DND-41 (cell line): ENCODE results near the gene CHCHD3.

Experiments
- CTCF ChIP-seq: IDR thresholded peaks from 2 replicates; pipeline ENCODE4 v1.5.1; 2012; ENCODE audit warnings: borderline replicate concordance, low read length, moderate library complexity, mild to moderate bottlenecking; ENCODE audit not compliant: poor library complexity, severe bottlenecking; ENCODE audit errors: extremely low read depth
- EZH2 ChIP-seq: IDR thresholded peaks from 3 replicates; pipeline ENCODE4 v1.6.1; 2012; ENCODE audit warnings: borderline replicate concordance, low read depth, mild to moderate bottlenecking, moderate library complexity, low read length, inconsistent platforms; ENCODE audit not compliant: severe bottlenecking

DNA sequence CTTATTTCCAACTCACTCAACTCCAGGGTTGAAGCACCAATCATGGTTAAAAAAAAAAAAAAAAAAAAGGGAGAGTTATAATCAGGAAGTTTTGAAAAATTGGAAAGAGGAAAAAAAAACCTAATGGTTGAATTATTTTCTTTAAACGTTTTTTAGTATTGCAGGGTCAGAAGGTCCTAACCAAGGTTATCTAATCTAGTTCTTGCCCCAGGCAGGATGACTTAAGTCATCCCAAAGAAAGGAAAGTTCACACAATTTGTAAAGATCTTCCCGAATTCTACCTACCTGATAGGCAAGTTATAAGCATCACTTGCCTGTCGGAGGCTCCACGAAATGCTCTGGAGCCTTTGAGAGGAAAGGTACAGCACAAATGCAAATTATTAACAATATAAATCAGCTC, 297.5 kb downstream of the CHCHD3 start:
- TF ChIP-seq CTCF (no peak), EZH2 (no peak)
